GM12872 (cell line): ENCODE measurements around the gene GK2.

Source experiments
- CTCF ChIP-seq: IDR thresholded peaks from 3 replicates; pipeline ENCODE4 v1.5.1; 2011; ENCODE audit warnings: low read depth, mild to moderate bottlenecking, low read length, moderate library complexity; ENCODE audit not compliant: insufficient read depth

The GK2 gene

GRCh38 chr4:79390890-79391289, 17.1 kb downstream of the GK2 start:
- no peak for TF ChIP-seq CTCF

- TF ChIP-seq CTCF, result no peak
These were observed 22.4 kb downstream of the GK2 start for GRCh38 chr4:79385641-79386040.

- no peak for TF ChIP-seq CTCF
These were observed 26.9 kb downstream of the GK2 start for GRCh38 chr4:79381161-79381560.

- no peak for TF ChIP-seq CTCF
These were observed 38.0 kb downstream of the GK2 start for GRCh38 chr4:79370026-79370425.

- TF ChIP-seq CTCF, result no peak
These were observed 40.9 kb downstream of the GK2 start for GRCh38 chr4:79367096-79367495.

- TF ChIP-seq CTCF, result no peak
These were observed 41.6 kb downstream of the GK2 start for GRCh38 chr4:79366422-79366821.

- no peak for TF ChIP-seq CTCF
These were observed 44.0 kb downstream of the GK2 start for GRCh38 chr4:79364061-79364460.

GRCh38 chr4:79362626-79363025, 45.4 kb downstream of the GK2 start:
- TF ChIP-seq CTCF, result no peak
